Hematopoietic multipotent progenitor cell (in vitro differentiated cells): ENCODE results near the gene PIGP. TPM values are rescaled to one million over a fixed set of nuclear protein-coding genes. Genes with fewer than 3 reads are reported as not detected.
"Not testable (repeated sequence)": the region's sequence is repeated elsewhere in the genome, so short reads cannot be mapped to it uniquely, and the experiment has no call there.

Experiments
- DNase-seq, 3 donors: peaks; one replicate each; pipeline ENCODE4 v3.0.0-alpha.2; 2011 to 2015; ENCODE audit warnings: low read depth in 2 of 3, low spot score in 2 of 3
- total RNA-seq: library from RNA; depleted of rRNA; stranded (reverse); fragments of >200 nt; gene quantifications from one replicate; pipeline ENCODE4 v1.2.3, GENCODE V29; 2012

PIGP gene
- total RNA-seq, result 5.7 TPM

GRCh38 chr21:37072988-37073416 lies at the start of gene PIGP, which contains the start of gene TTC3:
TSS of gene PIGP (minus strand) at chr21:37073071. CDS start at chr21:37072515, 556 bp downstream.
TSS of gene TTC3 (plus strand) at chr21:37073254. CDS start at chr21:37087258, 14,004 bp downstream.
- peak; percentile 96 for DNase-seq

GRCh38 chr21:37119421-37120218 lies 46.7 kb upstream of the PIGP start:
- DNase-seq, result no peak

DNA sequence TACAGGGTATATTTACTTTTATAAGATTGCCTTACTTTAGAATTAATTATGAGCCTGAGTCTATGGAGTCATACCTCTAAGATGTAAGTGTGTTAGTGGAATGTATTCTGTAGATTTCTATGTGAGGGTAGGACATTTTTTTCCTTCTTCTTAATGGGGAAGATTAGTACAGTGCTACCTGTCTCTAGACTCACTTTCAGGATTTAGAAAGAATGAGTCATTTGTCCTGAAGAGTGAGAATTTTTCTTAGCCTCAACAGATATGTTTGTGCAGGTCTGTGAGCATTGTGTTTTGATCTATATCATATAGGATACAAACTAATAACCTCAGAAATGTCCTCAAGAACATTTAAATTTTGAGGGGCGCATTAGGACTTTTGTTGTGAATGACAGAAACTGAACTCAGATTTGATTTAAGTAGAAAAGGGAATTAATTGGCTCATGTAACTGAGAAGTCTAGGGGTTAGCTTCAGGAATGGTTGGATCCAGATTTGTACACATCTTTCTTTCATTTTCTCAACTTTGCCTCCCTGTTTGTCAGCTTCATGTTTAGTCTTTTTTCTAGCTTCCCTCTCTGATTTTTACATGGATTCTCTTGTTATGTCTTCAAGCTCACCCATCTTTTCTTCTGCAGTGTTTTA lies 45.4 kb upstream of the PIGP start:
- no peak for DNase-seq

GRCh38 chr21:37117204-37117603 lies 44.3 kb upstream of the PIGP start:
- DNase-seq, result no peak

GRCh38 chr21:37116459-37116858 lies 43.6 kb upstream of the PIGP start:
- not testable (repeated sequence) for DNase-seq

- not testable (repeated sequence) for DNase-seq
These were observed 41.4 kb upstream of the PIGP start for GRCh38 chr21:37114301-37114700.

- not testable (repeated sequence) for DNase-seq
These were observed 38.2 kb upstream of the PIGP start for GRCh38 chr21:37111029-37111428.

DNA sequence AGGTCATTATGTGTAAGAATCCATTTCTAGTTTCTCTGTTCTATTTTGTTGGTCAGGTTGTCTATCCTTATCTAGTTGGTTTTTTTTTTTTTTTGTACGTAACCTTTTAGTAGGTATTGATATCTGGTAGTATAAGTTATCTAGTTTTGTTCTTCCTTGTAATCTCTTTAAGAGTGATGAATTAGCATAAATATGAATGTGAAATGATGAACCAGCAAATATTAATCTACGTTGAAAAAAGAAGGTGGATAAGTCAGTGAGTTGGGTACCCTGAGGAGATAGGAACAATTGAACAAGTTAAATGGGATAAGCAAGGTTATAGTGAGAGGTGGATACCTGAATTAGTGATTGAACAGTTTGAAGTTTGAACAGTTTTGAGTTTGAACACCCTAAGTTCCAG lies 34.1 kb upstream of the PIGP start:
- no peak for DNase-seq

GRCh38 chr21:37102746-37103145 lies 29.9 kb upstream of the PIGP start:
- DNase-seq, result not testable (repeated sequence)

DNA sequence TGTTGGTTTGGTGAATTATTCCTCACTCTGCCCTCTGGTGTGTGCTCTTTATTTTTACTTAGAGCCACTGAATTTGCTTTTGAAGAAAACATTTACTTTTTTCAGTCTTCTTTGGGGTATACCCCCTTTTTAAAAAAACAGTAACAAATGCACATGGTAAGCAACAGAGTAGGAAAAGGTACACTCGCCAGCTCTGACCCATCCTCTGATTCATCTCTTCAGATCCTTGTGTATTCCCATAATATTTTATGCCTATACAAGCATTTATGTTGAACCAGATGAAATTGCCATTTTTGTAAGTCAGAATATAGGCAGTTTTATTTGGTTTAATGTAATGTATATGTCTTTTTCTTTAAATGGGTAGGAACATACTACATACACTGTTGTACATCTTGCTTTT lies 28.5 kb upstream of the PIGP start:
- no peak for DNase-seq

- DNase-seq, result peak in 1 of 3 donors; percentile 51
These were observed 27.4 kb upstream of the PIGP start for GRCh38 chr21:37100316-37100715.

- DNase-seq, result no peak
These were observed 25.9 kb upstream of the PIGP start for GRCh38 chr21:37098751-37099150.

GRCh38 chr21:37095821-37096220 lies 22.9 kb upstream of the PIGP start:
- no peak for DNase-seq

- DNase-seq, result no peak
These were observed 21.1 kb upstream of the PIGP start for GRCh38 chr21:37093977-37094376.

DNA sequence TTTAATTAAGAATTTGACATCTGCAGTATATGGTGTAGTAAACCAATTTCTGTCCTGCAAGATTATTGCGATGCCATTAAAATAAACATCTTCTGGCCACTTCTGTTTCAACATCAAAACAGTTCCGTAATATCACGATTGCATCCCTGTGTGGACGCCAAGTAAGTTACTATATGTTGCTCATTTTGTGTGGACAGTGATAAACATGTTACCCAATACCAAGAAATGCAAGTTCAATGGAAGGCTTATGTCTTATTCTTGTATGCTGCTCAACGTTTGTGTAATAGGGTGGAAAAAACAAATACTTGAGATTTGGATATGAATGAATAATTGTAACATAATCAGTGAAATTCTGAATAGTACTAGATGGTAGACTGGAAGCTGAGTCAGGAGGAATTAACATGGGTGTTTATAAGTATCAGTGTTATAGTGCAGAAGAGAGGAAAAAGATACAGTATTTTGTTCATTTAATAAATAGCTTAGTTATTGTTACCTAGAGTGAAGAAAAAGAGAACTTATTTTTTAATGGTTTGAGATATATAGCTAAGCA lies 15.4 kb upstream of the PIGP start:
- DNase-seq, result no peak

GRCh38 chr21:37087188-37087587 lies 14.3 kb upstream of the PIGP start:
- peak in 2 of 3 donors; percentile 50 to 70 for DNase-seq

DNA sequence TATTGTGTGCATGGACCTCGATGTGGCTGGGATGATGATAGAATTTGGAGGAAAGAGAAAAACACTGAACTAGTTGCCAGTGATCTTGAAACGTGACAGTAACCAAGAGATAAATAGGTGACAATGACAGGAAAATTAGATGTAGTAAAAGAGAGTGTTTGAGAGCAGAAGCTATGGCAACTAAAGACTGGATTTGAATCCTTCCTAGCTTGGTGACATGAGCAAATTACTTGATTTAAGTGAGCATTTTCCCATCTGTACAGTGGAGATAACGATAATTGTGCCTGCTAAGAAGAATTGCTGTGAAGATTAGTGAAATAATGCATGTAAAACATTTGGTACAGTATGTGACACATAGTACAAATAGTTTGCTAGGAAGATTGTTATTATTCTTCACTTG lies 12.9 kb upstream of the PIGP start:
- no peak for DNase-seq

- peak in 1 of 3 donors; percentile 45 for DNase-seq
These were observed 10.1 kb upstream of the PIGP start for GRCh38 chr21:37082856-37083528.

DNA sequence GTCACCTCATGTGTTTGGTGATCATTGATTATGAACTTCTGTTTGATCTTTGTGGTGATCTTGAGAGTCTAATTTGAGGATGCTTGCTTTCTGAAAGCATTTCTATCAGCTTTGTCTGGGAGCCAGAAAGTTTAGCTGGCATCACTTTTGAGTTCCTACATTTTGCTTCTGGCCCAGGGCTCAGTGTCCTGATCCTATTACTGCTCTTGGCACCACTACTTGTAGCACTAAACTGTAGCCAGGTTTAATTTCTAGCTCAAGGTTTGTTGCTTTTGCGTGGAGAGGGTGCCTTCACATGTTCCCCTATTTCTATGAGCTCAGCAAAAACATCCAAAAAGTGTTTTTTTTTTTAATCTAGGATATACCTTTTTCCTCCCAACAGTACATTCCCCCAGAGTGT lies 9.5 kb upstream of the PIGP start:
- DNase-seq, result no peak

DNA sequence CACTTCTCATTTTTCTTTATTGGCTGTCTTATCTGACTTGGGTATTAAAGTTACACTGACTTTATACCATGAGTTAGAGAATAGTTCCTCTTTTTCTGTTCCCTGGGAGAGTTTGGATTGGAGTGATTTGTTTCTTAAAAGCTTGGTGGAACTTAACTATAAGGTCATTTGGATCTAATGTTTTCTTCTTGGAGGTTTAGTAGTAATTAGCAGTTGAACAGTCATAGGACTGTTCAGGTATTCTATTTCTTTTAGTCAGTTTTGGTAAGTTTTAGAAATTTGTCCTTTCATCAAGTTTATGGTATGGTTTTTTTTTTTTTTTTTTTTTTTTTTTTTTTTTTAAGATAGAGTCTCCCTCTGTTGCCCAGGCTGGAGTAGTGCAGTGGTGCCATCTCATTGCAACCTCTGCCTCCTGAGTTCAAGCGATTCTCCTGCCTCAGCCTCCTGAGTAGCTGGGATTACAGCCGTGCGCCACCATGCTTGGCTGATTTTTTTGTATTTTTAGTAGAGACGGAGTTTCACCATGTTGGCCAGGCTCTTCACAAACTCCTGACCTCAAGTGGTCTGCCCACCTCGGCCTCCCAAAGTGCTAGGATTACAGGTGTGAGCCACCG lies 6.4 kb upstream of the PIGP start:
- peak in 1 of 3 donors; percentile 27 for DNase-seq

GRCh38 chr21:37077403-37077802 lies 4.5 kb upstream of the PIGP start:
- no peak for DNase-seq
